ENCODE results near the gene FURIN. TPM values are rescaled to one million over a fixed set of nuclear protein-coding genes. Genes with fewer than 3 reads are reported as not detected.
"Not testable (repeated sequence)": the region's sequence is repeated elsewhere in the genome, so short reads cannot be mapped to it uniquely, and the experiment has no call there.

Gene FURIN
- total and polyA plus RNA-seq, 9 donors = 16.3 to 39.5 (median 34.5) TPM

- H3K27me3 ChIP-seq (ENCODE audit: control insufficient read depth, insufficient read depth, low read length); H3K27ac ChIP-seq (ENCODE audit: low read length); DNase-seq; H3K4me3 ChIP-seq (ENCODE audit: low read length); H3K9me3 ChIP-seq (replicated peaks; ENCODE audit: control insufficient read depth, low read depth, low read length); H3K4me1 ChIP-seq (ENCODE audit: control insufficient read depth, insufficient read depth, low read length): not testable (repeated sequence)
- WGBS (ENCODE audit: insufficient coverage) = 77% methylated on average over 3 of the region's 11 CpGs
- H3K36me3 ChIP-seq (ENCODE audit: control insufficient read depth, insufficient read depth, low read length) = peaks cover 92% of the 10 kb centered on the region
Measured at GRCh38 chr15:90909449-90909848, 41.1 kb downstream of the FURIN start.

- no peak overlapping the region for H3K4me3 ChIP-seq (ENCODE audit: low read length)
- H3K27me3 ChIP-seq (ENCODE audit: control insufficient read depth, insufficient read depth, low read length) = no peaks in the 10 kb centered on the region
- no peak overlapping the region for H3K27ac ChIP-seq (ENCODE audit: low read length)
- peaks cover 2% of the 10 kb centered on the region for H3K4me1 ChIP-seq (ENCODE audit: control insufficient read depth, insufficient read depth, low read length)
- 94% methylated on average over 2 of the region's 8 CpGs for WGBS (ENCODE audit: insufficient coverage)
- peaks cover 92% of the 10 kb centered on the region for H3K36me3 ChIP-seq (ENCODE audit: control insufficient read depth, insufficient read depth, low read length)
- no peaks in the 10 kb centered on the region for H3K9me3 ChIP-seq (replicated peaks; ENCODE audit: control insufficient read depth, low read depth, low read length)
- DNase-seq = no peak
Measured at GRCh38 chr15:90909976-90910375, 41.6 kb downstream of the FURIN start.

- Histone ChIP-seq H3K27me3 (ENCODE audit: control insufficient read depth, insufficient read depth, low read length) (no peaks in the 10 kb centered on the region), H3K9me3 (replicated peaks; ENCODE audit: control insufficient read depth, low read depth, low read length) (no peaks in the 10 kb centered on the region), H3K27ac (ENCODE audit: low read length) (no peak overlapping the region), H3K36me3 (ENCODE audit: control insufficient read depth, insufficient read depth, low read length) (peaks cover 92% of the 10 kb centered on the region), H3K4me3 (ENCODE audit: low read length) (no peak overlapping the region), H3K4me1 (ENCODE audit: control insufficient read depth, insufficient read depth, low read length) (peaks cover 9% of the 10 kb centered on the region)
- WGBS (ENCODE audit: insufficient coverage) = 95% methylated on average over 12 of the region's 24 CpGs
- no peak for DNase-seq
Measured at GRCh38 chr15:90910441-90911301, 42.3 kb downstream of the FURIN start.

- Histone ChIP-seq H3K9me3 (replicated peaks; ENCODE audit: control insufficient read depth, low read depth, low read length) (no peaks in the 10 kb centered on the region), H3K4me1 (ENCODE audit: control insufficient read depth, insufficient read depth, low read length) (peaks cover 14% of the 10 kb centered on the region)
Measured at GRCh38 chr15:90911302-90911623, 42.9 kb downstream of the FURIN start.

GRCh38 chr15:90911906-90912769, 43.8 kb downstream of the FURIN start:
- WGBS (ENCODE audit: insufficient coverage) = 93% methylated on average over 26 of the region's 30 CpGs
- peaks cover 14% of the 10 kb centered on the region for H3K4me1 ChIP-seq (ENCODE audit: control insufficient read depth, insufficient read depth, low read length)

More at GRCh38 chr15:90911302-90911623, 42.9 kb downstream of the FURIN start:
- no peak for DNase-seq
- no peak overlapping the region for H3K4me3 ChIP-seq (ENCODE audit: low read length)
- peaks cover 92% of the 10 kb centered on the region for H3K36me3 ChIP-seq (ENCODE audit: control insufficient read depth, insufficient read depth, low read length)
- no peaks in the 10 kb centered on the region for H3K27me3 ChIP-seq (ENCODE audit: control insufficient read depth, insufficient read depth, low read length)
- 93% methylated on average over 18 of the region's 19 CpGs for WGBS (ENCODE audit: insufficient coverage)
- H3K27ac ChIP-seq (ENCODE audit: low read length) = no peak overlapping the region

GRCh38 chr15:90912770-90913075, 44.3 kb downstream of the FURIN start:
- H3K27ac ChIP-seq (ENCODE audit: low read length) = no peak overlapping the region
- no peak for DNase-seq
- peaks cover 92% of the 10 kb centered on the region for H3K36me3 ChIP-seq (ENCODE audit: control insufficient read depth, insufficient read depth, low read length)
- no peak overlapping the region for H3K4me3 ChIP-seq (ENCODE audit: low read length)
- H3K4me1 ChIP-seq (ENCODE audit: control insufficient read depth, insufficient read depth, low read length) = peaks cover 14% of the 10 kb centered on the region
- no peaks in the 10 kb centered on the region for H3K27me3 ChIP-seq (ENCODE audit: control insufficient read depth, insufficient read depth, low read length)
- no peaks in the 10 kb centered on the region for H3K9me3 ChIP-seq (replicated peaks; ENCODE audit: control insufficient read depth, low read depth, low read length)
- 100% methylated on average over 5 of the region's 7 CpGs for WGBS (ENCODE audit: insufficient coverage)

More at GRCh38 chr15:90911906-90912769, 43.8 kb downstream of the FURIN start:
- Histone ChIP-seq H3K27me3 (ENCODE audit: control insufficient read depth, insufficient read depth, low read length) (no peaks in the 10 kb centered on the region), H3K27ac (ENCODE audit: low read length) (no peak overlapping the region), H3K4me3 (ENCODE audit: low read length) (no peak overlapping the region), H3K9me3 (replicated peaks; ENCODE audit: control insufficient read depth, low read depth, low read length) (no peaks in the 10 kb centered on the region), H3K36me3 (ENCODE audit: control insufficient read depth, insufficient read depth, low read length) (peaks cover 92% of the 10 kb centered on the region)
- no peak for DNase-seq

- 94% methylated on average over 8 of the region's 12 CpGs for WGBS (ENCODE audit: insufficient coverage)
Measured at GRCh38 chr15:90913398-90913944, 45.1 kb downstream of the FURIN start.

GRCh38 chr15:90914305-90915080, 46.1 kb downstream of the FURIN start:
- no peak overlapping the region for H3K27ac ChIP-seq (ENCODE audit: low read length)
- H3K36me3 ChIP-seq (ENCODE audit: control insufficient read depth, insufficient read depth, low read length) = peaks cover 94% of the 10 kb centered on the region
- no peaks in the 10 kb centered on the region for H3K27me3 ChIP-seq (ENCODE audit: control insufficient read depth, insufficient read depth, low read length)

More at GRCh38 chr15:90913398-90913944, 45.1 kb downstream of the FURIN start:
- no peaks in the 10 kb centered on the region for H3K27me3 ChIP-seq (ENCODE audit: control insufficient read depth, insufficient read depth, low read length)
- no peak overlapping the region for H3K4me3 ChIP-seq (ENCODE audit: low read length)
- H3K27ac ChIP-seq (ENCODE audit: low read length) = no peak overlapping the region
- peaks cover 93% of the 10 kb centered on the region for H3K36me3 ChIP-seq (ENCODE audit: control insufficient read depth, insufficient read depth, low read length)
- no peak for DNase-seq
- H3K9me3 ChIP-seq (replicated peaks; ENCODE audit: control insufficient read depth, low read depth, low read length) = no peaks in the 10 kb centered on the region
- peaks cover 14% of the 10 kb centered on the region for H3K4me1 ChIP-seq (ENCODE audit: control insufficient read depth, insufficient read depth, low read length)

GRCh38 chr15:90915216-90915807, 46.9 kb downstream of the FURIN start:
- 72% methylated on average over 2 of the region's 7 CpGs for WGBS (ENCODE audit: insufficient coverage)
- no peak overlapping the region for H3K27ac ChIP-seq (ENCODE audit: low read length)

More at GRCh38 chr15:90914305-90915080, 46.1 kb downstream of the FURIN start:
- no peaks in the 10 kb centered on the region for H3K9me3 ChIP-seq (replicated peaks; ENCODE audit: control insufficient read depth, low read depth, low read length)
- WGBS (ENCODE audit: insufficient coverage) = 91% methylated on average over 18 of the region's 22 CpGs
- no peak for DNase-seq
- peaks cover 14% of the 10 kb centered on the region for H3K4me1 ChIP-seq (ENCODE audit: control insufficient read depth, insufficient read depth, low read length)
- no peak overlapping the region for H3K4me3 ChIP-seq (ENCODE audit: low read length)

More at GRCh38 chr15:90915216-90915807, 46.9 kb downstream of the FURIN start:
- H3K4me3 ChIP-seq (ENCODE audit: low read length) = no peak overlapping the region
- no peaks in the 10 kb centered on the region for H3K27me3 ChIP-seq (ENCODE audit: control insufficient read depth, insufficient read depth, low read length)
- H3K4me1 ChIP-seq (ENCODE audit: control insufficient read depth, insufficient read depth, low read length) = peaks cover 14% of the 10 kb centered on the region
- peaks cover 95% of the 10 kb centered on the region for H3K36me3 ChIP-seq (ENCODE audit: control insufficient read depth, insufficient read depth, low read length)
- no peaks in the 10 kb centered on the region for H3K9me3 ChIP-seq (replicated peaks; ENCODE audit: control insufficient read depth, low read depth, low read length)
- DNase-seq = no peak
